Mesodermal cell (in vitro differentiated cells): ENCODE results near the gene TEPSIN.

Experiments used
- H3K27ac ChIP-seq: 2 replicates; pipeline ENCODE4 v1.7.0; 2013; ENCODE audit warnings: mild to moderate bottlenecking, low read depth, low read length, moderate library complexity; ENCODE audit not compliant: severe bottlenecking
- H3K36me3 ChIP-seq: 2 replicates; pipeline ENCODE4 v1.7.1; 2013; ENCODE audit warnings: mild to moderate bottlenecking, low read length, moderate library complexity; ENCODE audit not compliant: control insufficient read depth, insufficient read depth
- H3K4me1 ChIP-seq: one replicate; pipeline ENCODE4 v1.7.1; 2013; ENCODE audit warnings: mild to moderate bottlenecking, low read length; ENCODE audit not compliant: insufficient read depth, control insufficient read depth, poor library complexity, severe bottlenecking
- H3K4me3 ChIP-seq: 2 replicates; pipeline ENCODE4 v1.7.0; 2013; ENCODE audit warnings: low read length, control low read depth, mild to moderate bottlenecking; ENCODE audit not compliant: insufficient read depth, poor library complexity, severe bottlenecking; ENCODE audit errors: extremely low read depth
- H3K9me3 ChIP-seq: 2 replicates; pipeline ENCODE4 v1.7.1; 2013; ENCODE audit warnings: mild to moderate bottlenecking, low read length, moderate library complexity; ENCODE audit not compliant: control insufficient read depth
- WGBS, 2 experiments: methylation state at CpG; one replicate each; pipeline ENCODE4 v1.1.5; 2013; ENCODE audit warnings: missing lambda C conversion rate in 2 of 2; ENCODE audit not compliant: insufficient coverage in 2 of 2; 5-methylcytosine and 5-hydroxymethylcytosine counted together

TEPSIN gene

GRCh38 chr17:81195941-81196495 is 42.8 kb downstream of the TEPSIN start:
- H3K4me1 ChIP-seq, result peaks cover 6% of the 10 kb centered on the region
- H3K36me3 ChIP-seq, result peaks cover 20% of the 10 kb centered on the region
- H3K4me3 ChIP-seq, result no peak overlapping the region
- no peaks in the 10 kb centered on the region for H3K9me3 ChIP-seq
- no peak overlapping the region for H3K27ac ChIP-seq
- WGBS, 2 experiments, result 89 to 93% methylated on average over 12 of the region's 14 CpGs

- H3K36me3 ChIP-seq, result peaks cover 15% of the 10 kb centered on the region
- no peak overlapping the region for H3K4me3 ChIP-seq
Measured at GRCh38 chr17:81194941-81195901, 43.6 kb downstream of the TEPSIN start.

GRCh38 chr17:81194225-81194760 is 44.6 kb downstream of the TEPSIN start:
- H3K27ac ChIP-seq, result no peak overlapping the region
- peaks cover 14% of the 10 kb centered on the region for H3K36me3 ChIP-seq
- no peaks in the 10 kb centered on the region for H3K9me3 ChIP-seq
- WGBS, 2 experiments, result 95 to 96% methylated on average over 20 to 21 of the region's 21 CpGs
- H3K4me1 ChIP-seq, result peaks cover 5% of the 10 kb centered on the region
- H3K4me3 ChIP-seq, result no peak overlapping the region

More at GRCh38 chr17:81194941-81195901, 43.6 kb downstream of the TEPSIN start:
- peaks cover 5% of the 10 kb centered on the region for H3K4me1 ChIP-seq
- WGBS, 2 experiments, result 95 to 96% methylated on average over 35 to 37 of the region's 37 CpGs
- H3K9me3 ChIP-seq, result no peaks in the 10 kb centered on the region
- H3K27ac ChIP-seq, result no peak overlapping the region

GRCh38 chr17:81193470-81194224 is 45.2 kb downstream of the TEPSIN start:
- WGBS, 2 experiments, result 94% methylated on average over 37 to 38 of the region's 38 CpGs

GRCh38 chr17:81193051-81193410 is 45.8 kb downstream of the TEPSIN start:
- Histone ChIP-seq H3K9me3 (no peaks in the 10 kb centered on the region), H3K4me3 (no peak overlapping the region), H3K36me3 (peaks cover 10% of the 10 kb centered on the region), H3K27ac (no peak overlapping the region), H3K4me1 (peaks cover 5% of the 10 kb centered on the region)
- 90 to 95% methylated on average over 12 to 17 of the region's 17 CpGs for WGBS, 2 experiments

More at GRCh38 chr17:81193470-81194224, 45.2 kb downstream of the TEPSIN start:
- no peak overlapping the region for H3K4me3 ChIP-seq
- H3K36me3 ChIP-seq, result peaks cover 10% of the 10 kb centered on the region
- H3K9me3 ChIP-seq, result no peaks in the 10 kb centered on the region
- H3K27ac ChIP-seq, result no peak overlapping the region
- H3K4me1 ChIP-seq, result peaks cover 5% of the 10 kb centered on the region

GRCh38 chr17:81192386-81193050 is 46.3 kb downstream of the TEPSIN start:
- WGBS, 2 experiments, result 86 to 88% methylated on average over 22 to 26 of the region's 34 CpGs
- H3K4me1 ChIP-seq, result peaks cover 5% of the 10 kb centered on the region
- peaks cover 10% of the 10 kb centered on the region for H3K36me3 ChIP-seq
- no peaks in the 10 kb centered on the region for H3K9me3 ChIP-seq
- no peak overlapping the region for H3K4me3 ChIP-seq
- H3K27ac ChIP-seq, result no peak overlapping the region

GRCh38 chr17:81191646-81192045 is 47.2 kb downstream of the TEPSIN start:
- no peaks in the 10 kb centered on the region for H3K9me3 ChIP-seq
- 96 to 98% methylated on average over 12 to 13 of the region's 14 CpGs for WGBS, 2 experiments
- H3K4me3 ChIP-seq, result no peak overlapping the region
- peaks cover 7% of the 10 kb centered on the region for H3K36me3 ChIP-seq
- peaks cover 5% of the 10 kb centered on the region for H3K4me1 ChIP-seq
- no peak overlapping the region for H3K27ac ChIP-seq

GRCh38 chr17:81191116-81191515 is 47.7 kb downstream of the TEPSIN start:
- Histone ChIP-seq H3K27ac (no peak overlapping the region), H3K4me1 (peaks cover 5% of the 10 kb centered on the region), H3K9me3 (no peaks in the 10 kb centered on the region), H3K4me3 (no peak overlapping the region), H3K36me3 (peaks cover 3% of the 10 kb centered on the region)
- WGBS, 2 experiments, result 87 to 91% methylated on average over 12 to 18 of the region's 20 CpGs

GRCh38 chr17:81190591-81190990 is 48.3 kb downstream of the TEPSIN start:
- 95 to 96% methylated on average over 20 to 28 of the region's 28 CpGs for WGBS, 2 experiments
- H3K4me1 ChIP-seq, result peaks cover 5% of the 10 kb centered on the region
- H3K27ac ChIP-seq, result no peak overlapping the region
- H3K36me3 ChIP-seq, result peaks cover 3% of the 10 kb centered on the region
- no peaks in the 10 kb centered on the region for H3K9me3 ChIP-seq
- H3K4me3 ChIP-seq, result no peak overlapping the region
